Measurements from ENCODE around the gene ANXA5.

Gene ANXA5

DNA sequence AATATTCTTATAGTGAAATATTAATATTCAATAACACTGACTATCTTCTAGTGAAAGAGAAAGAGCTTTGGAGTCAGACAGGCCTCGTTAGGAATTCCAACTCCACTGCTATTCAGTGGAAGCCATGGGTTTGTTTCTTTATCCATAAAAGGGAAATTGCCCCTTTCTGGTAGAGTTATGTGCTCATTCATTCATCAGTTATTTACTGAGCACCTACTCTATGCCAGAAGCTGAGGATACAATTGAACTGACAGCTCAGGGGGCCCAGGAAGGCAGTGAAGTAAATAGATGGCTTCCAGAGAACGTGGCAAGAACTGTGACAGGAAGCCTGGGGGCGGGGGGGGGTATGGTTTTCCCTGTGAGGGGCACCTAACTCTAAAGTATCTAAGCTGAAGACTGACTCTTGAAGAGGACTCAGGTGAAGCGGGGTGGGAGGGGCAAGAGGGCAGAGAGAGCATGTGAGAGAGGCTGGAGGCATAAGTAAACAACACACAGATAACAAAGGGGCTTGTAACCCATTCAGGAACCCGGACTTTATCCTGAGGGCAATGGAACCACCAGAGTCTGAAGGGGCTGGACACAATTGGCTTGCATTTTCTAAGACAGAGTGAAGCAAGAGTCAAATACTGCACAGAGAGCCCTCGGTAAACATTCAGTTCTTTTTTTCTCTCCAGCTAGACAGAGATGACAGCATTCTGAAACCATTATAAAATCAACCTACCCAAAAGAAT is 20.3 kb downstream of the ANXA5 start:
- Histone ChIP-seq H3K36me3 (ENCODE audit: insufficient read depth, low read length) (no peaks in the 10 kb centered on the region), H3K4me1 (ENCODE audit: insufficient read depth, low read length) (no peaks in the 10 kb centered on the region), H4K20me1 (ENCODE audit: insufficient read depth, low read length) (no peaks in the 10 kb centered on the region), H3K9me3 (ENCODE audit: insufficient read depth, low read length, severe bottlenecking) (no peaks in the 10 kb centered on the region), H3K27ac (ENCODE audit: low read length) (no peak overlapping the region), H3K79me2 (ENCODE audit: insufficient read depth, low read length) (no peaks in the 10 kb centered on the region), H3K27me3 (ENCODE audit: insufficient read depth, low read length, poor library complexity) (peaks cover 20% of the 10 kb centered on the region), H3K4me2 (ENCODE audit: insufficient read depth, low read length) (no peak overlapping the region), H3K9ac (ENCODE audit: low read depth, low read length) (no peak overlapping the region), H3K4me3 (ENCODE audit: low read depth in 1 of 2, low read length in 2 of 2) (no peak overlapping the region), H2AFZ (ENCODE audit: low read depth, low read length) (no peak overlapping the region)
- ATAC-seq (ENCODE audit: insufficient read depth, low read depth) (no peak), DNase-seq (no peak)
- TF ChIP-seq, protein P1, sequence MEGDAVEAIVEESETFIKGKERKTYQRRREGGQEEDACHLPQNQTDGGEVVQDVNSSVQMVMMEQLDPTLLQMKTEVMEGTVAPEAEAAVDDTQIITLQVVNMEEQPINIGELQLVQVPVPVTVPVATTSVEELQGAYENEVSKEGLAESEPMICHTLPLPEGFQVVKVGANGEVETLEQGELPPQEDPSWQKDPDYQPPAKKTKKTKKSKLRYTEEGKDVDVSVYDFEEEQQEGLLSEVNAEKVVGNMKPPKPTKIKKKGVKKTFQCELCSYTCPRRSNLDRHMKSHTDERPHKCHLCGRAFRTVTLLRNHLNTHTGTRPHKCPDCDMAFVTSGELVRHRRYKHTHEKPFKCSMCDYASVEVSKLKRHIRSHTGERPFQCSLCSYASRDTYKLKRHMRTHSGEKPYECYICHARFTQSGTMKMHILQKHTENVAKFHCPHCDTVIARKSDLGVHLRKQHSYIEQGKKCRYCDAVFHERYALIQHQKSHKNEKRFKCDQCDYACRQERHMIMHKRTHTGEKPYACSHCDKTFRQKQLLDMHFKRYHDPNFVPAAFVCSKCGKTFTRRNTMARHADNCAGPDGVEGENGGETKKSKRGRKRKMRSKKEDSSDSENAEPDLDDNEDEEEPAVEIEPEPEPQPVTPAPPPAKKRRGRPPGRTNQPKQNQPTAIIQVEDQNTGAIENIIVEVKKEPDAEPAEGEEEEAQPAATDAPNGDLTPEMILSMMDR (IDR thresholded peaks at IDR 0.05; ENCODE audit: borderline replicate concordance, extremely low read depth, low read length, poor library complexity, severe bottlenecking) = no peak
- no peak for TF ChIP-seq EZH2 (IDR thresholded peaks at IDR 0.05; ENCODE audit: borderline replicate concordance, low read depth, low read length, severe bottlenecking)

DNA sequence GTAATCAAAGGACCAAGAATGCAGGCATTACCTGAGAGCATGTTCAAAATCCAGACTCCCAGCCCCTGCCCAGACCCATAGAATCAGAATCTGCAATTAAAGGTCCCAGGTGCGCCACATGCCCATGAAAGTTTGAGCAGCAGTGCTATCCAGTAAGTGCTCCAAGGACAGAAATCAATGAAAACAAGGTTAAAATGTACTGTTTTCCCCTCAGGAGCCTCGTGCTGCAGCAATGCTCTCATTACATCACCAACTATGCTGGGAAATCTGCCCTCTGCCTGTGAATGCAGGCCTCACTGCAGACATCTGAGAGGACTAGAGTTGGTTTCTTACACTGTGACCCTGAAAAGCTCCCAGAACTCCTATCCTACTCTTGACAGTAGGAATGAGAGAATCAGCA is 21.1 kb downstream of the ANXA5 start:
- H3K79me2 ChIP-seq (ENCODE audit: insufficient read depth, low read length) = no peaks in the 10 kb centered on the region
- no peak overlapping the region for H2AFZ ChIP-seq (ENCODE audit: low read depth, low read length)
- H3K4me2 ChIP-seq (ENCODE audit: insufficient read depth, low read length) = no peak overlapping the region
- ATAC-seq (ENCODE audit: insufficient read depth, low read depth) (no peak), DNase-seq (no peak)
- no peak overlapping the region for H3K9ac ChIP-seq (ENCODE audit: low read depth, low read length)
- H4K20me1 ChIP-seq (ENCODE audit: insufficient read depth, low read length) = no peaks in the 10 kb centered on the region
- H3K4me3 ChIP-seq (ENCODE audit: low read depth in 1 of 2, low read length in 2 of 2) = no peak overlapping the region
- H3K27me3 ChIP-seq (ENCODE audit: insufficient read depth, low read length, poor library complexity) = peaks cover 23% of the 10 kb centered on the region
- TF ChIP-seq, protein P1 (IDR thresholded peaks at IDR 0.05; ENCODE audit: borderline replicate concordance, extremely low read depth, low read length, poor library complexity, severe bottlenecking) = peak; percentile 15
- no peak for TF ChIP-seq EZH2 (IDR thresholded peaks at IDR 0.05; ENCODE audit: borderline replicate concordance, low read depth, low read length, severe bottlenecking)
- H3K27ac ChIP-seq (ENCODE audit: low read length) = no peak overlapping the region
- no peaks in the 10 kb centered on the region for H3K9me3 ChIP-seq (ENCODE audit: insufficient read depth, low read length, severe bottlenecking)
- H3K36me3 ChIP-seq (ENCODE audit: insufficient read depth, low read length) = no peaks in the 10 kb centered on the region
- H3K4me1 ChIP-seq (ENCODE audit: insufficient read depth, low read length) = no peaks in the 10 kb centered on the region

DNA sequence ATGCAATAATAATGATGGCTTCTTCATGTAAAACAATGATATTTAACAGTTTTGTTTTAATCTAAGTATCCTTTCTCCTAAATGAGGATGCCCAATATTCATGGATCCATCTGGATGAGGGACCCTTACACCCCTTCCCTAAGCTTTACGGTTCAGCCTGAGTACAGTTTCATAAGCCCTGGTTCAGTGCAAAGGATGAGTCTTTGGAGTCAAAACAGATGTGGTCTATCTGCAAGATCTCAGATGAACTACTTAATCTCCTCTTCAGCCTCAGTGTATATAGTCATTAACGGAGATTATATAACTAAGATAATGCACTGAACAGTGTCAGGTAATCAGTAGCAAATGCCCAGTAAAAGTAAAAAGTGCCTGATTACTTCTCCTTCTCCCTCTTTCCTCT is 22.1 kb downstream of the ANXA5 start:
- Histone ChIP-seq H3K36me3 (ENCODE audit: insufficient read depth, low read length) (no peaks in the 10 kb centered on the region), H3K27ac (ENCODE audit: low read length) (no peak overlapping the region), H3K9ac (ENCODE audit: low read depth, low read length) (no peak overlapping the region), H3K4me3 (ENCODE audit: low read depth in 1 of 2, low read length in 2 of 2) (no peak overlapping the region), H3K27me3 (ENCODE audit: insufficient read depth, low read length, poor library complexity) (peaks cover 27% of the 10 kb centered on the region), H3K79me2 (ENCODE audit: insufficient read depth, low read length) (no peaks in the 10 kb centered on the region), H3K9me3 (ENCODE audit: insufficient read depth, low read length, severe bottlenecking) (no peaks in the 10 kb centered on the region), H4K20me1 (ENCODE audit: insufficient read depth, low read length) (no peaks in the 10 kb centered on the region), H3K4me1 (ENCODE audit: insufficient read depth, low read length) (no peaks in the 10 kb centered on the region), H3K4me2 (ENCODE audit: insufficient read depth, low read length) (no peak overlapping the region), H2AFZ (ENCODE audit: low read depth, low read length) (no peak overlapping the region)
- DNase-seq (no peak), ATAC-seq (ENCODE audit: insufficient read depth, low read depth) (no peak)
- no peak for TF ChIP-seq EZH2 (IDR thresholded peaks at IDR 0.05; ENCODE audit: borderline replicate concordance, low read depth, low read length, severe bottlenecking)

GRCh38 chr4:121674191-121674590 is 22.6 kb downstream of the ANXA5 start:
- H3K79me2 ChIP-seq (ENCODE audit: insufficient read depth, low read length) = no peaks in the 10 kb centered on the region
- H3K9me3 ChIP-seq (ENCODE audit: insufficient read depth, low read length, severe bottlenecking) = no peaks in the 10 kb centered on the region
- H3K36me3 ChIP-seq (ENCODE audit: insufficient read depth, low read length) = no peaks in the 10 kb centered on the region
- no peak overlapping the region for H3K4me2 ChIP-seq (ENCODE audit: insufficient read depth, low read length)
- H3K27me3 ChIP-seq (ENCODE audit: insufficient read depth, low read length, poor library complexity) = peaks cover 27% of the 10 kb centered on the region
- H3K4me1 ChIP-seq (ENCODE audit: insufficient read depth, low read length) = no peaks in the 10 kb centered on the region
- ATAC-seq (ENCODE audit: insufficient read depth, low read depth) (no peak), DNase-seq (no peak)
- H2AFZ ChIP-seq (ENCODE audit: low read depth, low read length) = no peak overlapping the region
- H4K20me1 ChIP-seq (ENCODE audit: insufficient read depth, low read length) = no peaks in the 10 kb centered on the region
- H3K9ac ChIP-seq (ENCODE audit: low read depth, low read length) = no peak overlapping the region
- no peak overlapping the region for H3K27ac ChIP-seq (ENCODE audit: low read length)
- TF ChIP-seq EZH2 (IDR thresholded peaks at IDR 0.05; ENCODE audit: borderline replicate concordance, low read depth, low read length, severe bottlenecking) = no peak
- TF ChIP-seq, protein P1 (IDR thresholded peaks at IDR 0.05; ENCODE audit: borderline replicate concordance, extremely low read depth, low read length, poor library complexity, severe bottlenecking) = no peak
- H3K4me3 ChIP-seq (ENCODE audit: low read depth in 1 of 2, low read length in 2 of 2) = no peak overlapping the region
